Stimulated activated CD8-positive, alpha-beta memory T cell treated with anti-CD3 and anti-CD28 coated beads, Interleukin-4, amount 100 ng/mL, for 48 hours (primary cell): ENCODE measurements around the gene GRIK2.
"Not testable (repeated sequence)": the region's sequence is repeated elsewhere in the genome, so short reads cannot be mapped to it uniquely, and the experiment has no call there.

Experiments used
- DNase-seq: peaks from one replicate; pipeline ENCODE4 v3.0.0-alpha.2; 2020

GRIK2 gene

DNA sequence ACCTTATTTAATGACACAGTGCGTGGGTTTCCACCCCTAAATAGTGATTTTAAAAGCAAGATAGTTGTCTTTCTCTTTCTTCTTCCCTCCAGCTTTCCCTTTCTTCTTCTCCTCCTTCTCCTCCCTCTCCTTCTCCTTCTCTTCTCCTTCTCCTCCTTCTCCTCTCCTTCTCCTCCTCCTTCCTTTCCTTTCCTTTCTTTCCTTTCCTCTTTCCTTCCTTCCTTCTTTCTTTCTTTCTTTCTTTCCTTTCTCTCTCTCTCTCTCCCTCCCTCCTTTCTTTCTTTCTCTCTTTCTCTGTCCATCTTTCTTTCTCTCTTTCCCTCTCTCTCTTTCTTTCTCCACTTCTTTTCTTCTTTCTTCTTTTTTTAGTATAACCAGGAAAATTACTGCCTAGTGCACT is 670.6 kb downstream of the GRIK2 start:
- DNase-seq, result no peak

DNA sequence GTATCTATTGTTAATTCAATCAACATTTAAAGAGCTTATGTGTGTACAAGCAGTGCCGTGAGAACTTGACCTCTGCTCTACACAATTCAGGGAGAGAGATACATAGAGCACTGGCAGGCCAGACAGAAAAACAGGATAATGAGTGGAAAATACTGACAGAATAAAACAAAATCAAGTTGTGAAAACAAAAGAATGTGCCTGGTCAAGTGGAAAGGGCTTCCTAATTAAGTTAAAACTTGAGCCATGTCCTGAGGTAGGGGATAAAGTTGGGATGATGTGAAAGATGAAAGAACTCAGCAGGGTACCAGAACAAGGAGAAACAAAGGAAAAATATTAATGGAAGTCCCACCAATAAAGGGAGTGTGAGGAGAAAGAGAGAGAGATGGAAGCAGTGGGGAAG is 672.8 kb downstream of the GRIK2 start:
- DNase-seq, result no peak

DNA sequence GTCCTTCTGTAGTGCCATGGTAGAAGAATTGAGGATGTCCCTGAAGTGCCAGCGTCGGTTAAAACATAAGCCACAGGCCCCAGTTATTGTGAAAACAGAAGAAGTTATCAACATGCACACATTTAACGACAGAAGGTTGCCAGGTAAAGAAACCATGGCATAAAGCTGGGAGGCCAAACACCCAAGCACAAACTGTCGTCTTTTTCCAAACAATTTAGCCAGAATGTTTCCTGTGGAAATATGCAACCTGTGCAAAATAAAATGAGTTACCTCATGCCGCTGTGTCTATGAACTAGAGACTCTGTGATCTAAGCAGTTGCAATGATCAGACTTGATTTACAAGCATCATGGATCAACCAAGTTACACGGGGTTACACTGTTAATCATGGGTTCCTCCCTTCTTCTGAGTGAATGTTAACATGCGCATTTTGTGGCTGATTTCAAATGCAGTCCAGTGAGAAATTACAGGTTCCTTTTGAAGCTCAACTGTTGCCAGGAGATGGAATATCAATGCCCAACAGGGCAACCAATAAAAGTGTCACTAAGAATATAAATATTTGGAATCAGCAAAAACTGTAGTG is 674.9 kb downstream of the GRIK2 start:
- DNase-seq, result no peak

GRCh38 chr6:102075539-102075938 is 682.0 kb downstream of the GRIK2 start:
- DNase-seq, result no peak

DNA sequence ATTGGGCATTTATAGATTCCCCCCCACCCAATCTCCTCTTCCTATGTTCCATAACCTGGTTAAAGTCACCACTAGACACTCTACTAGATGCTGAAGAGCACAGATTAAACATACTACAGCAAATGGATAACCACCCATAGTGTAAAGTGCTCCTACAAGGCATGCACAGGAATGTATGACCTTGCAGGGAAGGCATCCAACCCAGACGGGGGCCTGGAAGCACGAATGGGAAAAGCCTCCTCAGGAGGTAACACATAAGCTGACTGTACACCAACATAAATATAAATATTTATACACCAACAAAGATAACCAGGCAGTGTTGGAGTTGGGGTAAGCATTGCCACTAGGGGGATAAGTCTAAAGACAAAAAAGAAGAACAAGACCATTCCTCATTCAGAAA is 691.7 kb downstream of the GRIK2 start:
- no peak for DNase-seq

GRCh38 chr6:102088160-102088559 is 694.7 kb downstream of the GRIK2 start:
- not testable (repeated sequence) for DNase-seq

DNA sequence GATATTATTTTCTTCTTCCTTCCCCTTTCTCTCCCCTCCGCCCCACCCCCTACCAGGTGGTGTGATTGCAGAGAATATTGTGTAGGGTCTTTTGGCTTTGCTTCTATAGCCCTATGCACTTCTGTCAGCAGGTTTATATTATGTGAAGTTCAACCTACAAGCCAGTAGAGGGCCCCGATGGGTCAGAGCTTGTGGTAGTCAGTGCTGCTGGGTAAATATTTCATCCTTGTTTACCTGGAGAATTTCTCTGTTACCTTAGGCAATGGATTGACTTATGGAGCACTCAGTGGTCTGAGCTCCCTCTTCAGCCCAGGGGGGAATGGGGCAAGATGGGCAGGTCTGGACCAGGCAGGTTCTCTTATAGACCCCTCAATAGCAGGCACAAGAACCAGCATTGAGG is 720.9 kb downstream of the GRIK2 start:
- no peak for DNase-seq

GRCh38 chr6:102115911-102116310 is 722.4 kb downstream of the GRIK2 start:
- DNase-seq, result no peak

DNA sequence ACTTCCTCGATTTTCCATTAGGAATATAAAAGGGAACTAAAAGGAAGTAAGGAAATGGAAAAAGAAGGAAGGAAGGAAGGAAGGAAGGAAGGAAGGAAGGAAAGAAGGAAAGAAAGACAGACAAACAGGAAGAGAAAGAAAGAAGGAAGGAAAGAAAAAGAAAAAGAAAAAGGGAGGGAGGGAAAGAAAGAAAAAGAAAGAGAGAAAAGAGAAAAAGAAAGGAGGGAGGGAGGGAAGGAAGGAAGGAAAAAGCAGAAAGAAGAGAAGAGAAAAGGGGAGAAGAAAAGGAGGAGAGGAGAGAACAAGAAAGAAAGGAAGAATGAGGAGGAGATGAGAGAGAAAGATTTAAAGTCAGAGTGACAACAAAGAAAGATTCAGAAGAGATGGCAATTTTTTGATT is 724.5 kb downstream of the GRIK2 start:
- no peak for DNase-seq
